GM18502 (cell line): ENCODE measurements around the gene PEX11G.
"Not testable (repeated sequence)": the region's sequence is repeated elsewhere in the genome, so short reads cannot be mapped to it uniquely, and the experiment has no call there.

Experiments used
- ATAC-seq: cut with Tn5 transposase; IDR thresholded peaks from one replicate; pipeline ENCODE4 v1.9.1; 2021; ENCODE audit warnings: mild to moderate bottlenecking; ENCODE audit not compliant: unreplicated experiment, poor library complexity

Gene PEX11G

DNA sequence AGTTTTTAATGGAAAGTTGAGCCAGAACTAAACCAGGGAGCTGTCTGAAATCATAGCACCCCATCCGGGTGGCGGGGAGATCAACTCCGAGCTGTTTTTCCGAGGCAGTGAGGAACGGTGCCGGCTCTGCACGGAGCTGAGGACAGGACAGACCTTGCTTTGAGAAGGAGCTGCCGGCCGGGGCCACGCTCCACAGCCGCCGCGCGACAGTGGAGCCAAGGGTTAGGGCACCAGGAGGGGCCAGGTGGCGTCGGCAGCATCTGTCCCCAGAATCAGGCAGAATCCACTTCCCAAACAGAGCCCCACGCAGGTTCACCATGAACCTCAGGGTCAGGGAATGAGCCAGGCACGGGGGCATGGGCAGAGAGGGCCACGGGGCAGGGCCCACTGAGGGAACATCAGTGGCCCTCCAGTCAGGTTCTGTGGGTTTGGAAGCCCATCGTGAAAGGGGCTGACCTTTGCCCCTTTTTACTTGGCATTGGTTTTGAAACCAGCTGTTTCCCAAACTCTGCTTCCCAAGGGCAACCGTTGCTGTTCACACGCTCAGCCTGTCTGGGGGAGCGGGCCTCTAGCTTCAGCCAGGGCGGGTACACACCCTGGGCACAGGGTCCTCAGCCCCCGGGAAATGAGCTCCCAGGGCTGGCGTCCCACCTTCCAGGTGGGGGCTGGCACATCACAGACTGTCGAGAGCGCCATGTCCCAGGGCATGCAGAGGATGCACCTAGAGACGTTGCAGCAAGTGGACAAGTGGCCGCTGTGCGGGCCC lies 18.1 kb downstream of the PEX11G start:
- no peak for ATAC-seq

DNA sequence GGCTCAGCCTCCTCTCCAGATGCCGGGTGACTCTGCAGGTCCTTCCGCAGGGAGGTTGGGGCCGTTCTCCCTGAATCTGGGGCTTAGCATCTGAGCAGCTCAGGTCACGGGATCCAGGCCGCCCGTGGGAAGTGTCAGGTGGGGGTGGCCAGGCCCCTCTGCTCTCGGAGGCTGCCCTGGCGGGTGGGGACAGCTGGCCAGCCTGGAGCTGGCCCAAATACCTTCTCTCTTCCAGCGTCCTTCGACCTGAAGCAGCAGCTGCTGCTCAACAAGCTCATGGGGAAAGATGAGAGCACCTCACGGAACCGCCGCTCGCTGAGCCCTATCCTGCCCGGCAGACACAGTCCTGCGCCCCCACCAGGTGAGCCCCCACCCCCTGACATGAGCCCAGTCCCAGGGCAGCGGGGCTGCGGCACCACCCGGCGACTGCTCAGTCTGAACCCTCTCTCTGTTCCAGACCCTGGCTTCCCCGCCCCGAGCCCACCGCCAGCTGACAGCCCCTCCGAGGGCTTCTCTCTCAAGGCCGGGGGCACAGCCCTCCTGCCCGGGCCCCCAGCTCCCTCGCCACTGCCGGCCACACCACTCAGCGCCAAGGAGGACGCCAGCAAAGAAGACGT lies 19.1 kb downstream of the PEX11G start:
- ATAC-seq, result no peak

DNA sequence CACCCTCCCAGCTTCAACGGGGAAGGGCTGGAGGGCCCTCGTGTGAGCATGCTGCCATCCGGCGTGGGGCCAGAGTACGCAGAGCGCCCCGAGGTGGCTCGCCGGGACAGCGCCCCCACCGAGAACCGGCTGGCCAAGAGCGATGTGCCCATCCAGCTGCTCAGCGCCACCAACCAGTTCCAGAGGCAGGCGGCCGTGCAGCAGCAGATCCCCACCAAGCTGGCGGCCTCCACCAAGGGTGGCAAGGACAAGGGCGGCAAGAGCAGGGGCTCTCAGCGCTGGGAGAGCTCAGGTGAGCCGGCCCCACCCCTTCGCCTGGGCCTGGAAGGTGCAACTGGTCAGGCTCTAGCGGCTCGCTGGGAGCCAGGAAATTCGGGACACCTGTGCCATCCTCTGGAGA lies 20.0 kb downstream of the PEX11G start:
- ATAC-seq, result no peak

DNA sequence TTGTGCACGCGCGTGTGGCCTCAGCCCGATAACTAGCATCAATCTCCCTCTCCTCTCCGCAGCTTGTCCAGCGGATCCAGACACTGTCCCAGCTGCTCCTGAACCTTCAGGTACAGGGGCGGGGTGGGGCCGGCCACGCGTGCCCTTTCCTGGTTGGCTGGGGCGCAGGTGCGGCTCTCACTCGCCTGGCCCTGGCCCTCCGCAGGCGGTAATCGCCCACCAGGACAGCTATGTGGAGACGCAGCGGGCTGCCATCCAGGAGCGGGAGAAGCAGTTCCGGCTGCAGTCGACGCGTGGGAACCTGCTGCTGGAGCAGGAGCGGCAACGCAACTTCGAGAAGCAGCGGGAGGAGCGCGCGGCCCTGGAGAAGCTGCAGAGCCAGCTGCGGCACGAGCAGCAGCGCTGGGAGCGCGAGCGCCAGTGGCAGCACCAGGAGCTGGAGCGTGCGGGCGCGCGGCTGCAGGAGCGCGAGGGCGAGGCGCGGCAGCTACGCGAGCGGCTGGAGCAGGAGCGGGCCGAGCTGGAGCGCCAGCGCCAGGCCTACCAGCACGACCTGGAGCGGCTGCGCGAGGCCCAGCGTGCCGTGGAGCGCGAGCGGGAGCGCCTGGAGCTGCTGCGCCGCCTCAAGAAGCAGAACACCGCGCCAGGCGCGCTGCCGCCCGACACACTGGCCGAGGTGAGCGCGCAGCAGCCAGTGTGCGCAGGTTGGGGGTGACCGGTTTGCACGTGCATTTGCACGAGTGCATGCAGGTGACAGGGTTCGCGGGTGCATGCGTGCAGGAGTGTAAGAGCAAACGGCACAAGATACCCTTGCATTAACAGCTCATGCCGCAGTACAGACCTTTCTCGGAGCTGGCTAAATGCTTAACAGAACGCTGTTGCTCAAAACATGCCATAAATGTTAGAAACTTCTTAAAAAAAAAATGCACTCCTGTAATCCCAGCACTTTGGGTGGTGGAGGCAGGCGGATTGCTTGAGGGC lies 21.5 kb downstream of the PEX11G start:
- no peak for ATAC-seq

DNA sequence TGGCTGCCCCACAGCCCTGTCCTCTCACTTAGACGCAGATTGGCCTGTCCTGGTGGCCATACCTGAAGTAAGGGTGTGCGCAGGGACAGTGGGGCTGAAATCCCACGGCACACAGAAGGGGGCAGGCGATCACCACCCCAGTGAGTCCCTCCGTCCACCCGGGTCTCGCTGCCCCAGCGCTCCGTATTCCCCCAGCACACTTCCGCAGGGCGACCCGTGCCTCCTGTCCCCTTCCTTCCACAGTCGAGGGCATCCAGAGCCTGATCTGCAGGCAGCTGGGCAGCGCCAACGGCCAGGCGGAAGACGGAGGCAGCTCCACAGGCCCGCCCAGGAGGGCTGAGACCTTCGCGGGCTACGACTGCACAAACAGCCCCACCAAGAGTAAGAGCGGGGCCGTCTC lies 25.3 kb downstream of the PEX11G start:
- no peak for ATAC-seq

DNA sequence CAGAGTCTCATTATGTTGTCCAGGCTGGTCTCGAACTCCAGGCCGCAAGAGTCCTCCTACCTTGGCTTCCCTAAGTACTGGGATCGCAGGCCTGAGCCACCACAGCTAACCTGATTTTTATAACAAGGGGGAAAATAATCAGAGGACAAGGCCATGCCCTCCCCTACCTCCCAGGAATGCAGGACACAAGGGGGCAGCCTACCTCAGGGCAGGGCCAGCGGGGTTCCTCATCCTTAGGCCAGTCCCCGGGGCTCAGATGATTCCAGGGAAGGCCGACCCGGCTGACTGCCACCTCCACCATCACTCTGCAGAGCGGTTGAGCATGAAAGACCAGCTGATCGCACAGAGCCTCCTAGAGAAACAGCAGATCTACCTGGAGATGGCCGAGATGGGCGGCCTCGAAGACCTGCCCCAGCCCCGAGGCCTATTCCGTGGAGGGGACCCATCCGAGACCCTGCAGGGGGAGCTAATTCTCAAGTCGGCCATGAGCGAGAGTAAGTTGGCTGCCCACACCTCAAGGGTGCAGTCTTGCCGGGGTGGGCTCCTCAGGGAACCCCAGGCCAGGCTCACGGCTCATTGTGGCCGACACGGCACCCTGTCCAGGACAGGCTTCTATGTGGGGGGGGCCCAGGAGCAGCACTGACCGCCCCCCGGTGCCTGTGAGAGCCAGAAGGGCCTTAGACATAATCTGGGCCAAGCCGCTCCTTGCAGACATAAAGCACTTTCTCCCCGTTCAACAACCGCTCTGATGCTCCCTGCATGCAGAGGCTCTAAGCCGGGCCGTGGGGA lies 26.8 kb downstream of the PEX11G start:
- no peak for ATAC-seq

DNA sequence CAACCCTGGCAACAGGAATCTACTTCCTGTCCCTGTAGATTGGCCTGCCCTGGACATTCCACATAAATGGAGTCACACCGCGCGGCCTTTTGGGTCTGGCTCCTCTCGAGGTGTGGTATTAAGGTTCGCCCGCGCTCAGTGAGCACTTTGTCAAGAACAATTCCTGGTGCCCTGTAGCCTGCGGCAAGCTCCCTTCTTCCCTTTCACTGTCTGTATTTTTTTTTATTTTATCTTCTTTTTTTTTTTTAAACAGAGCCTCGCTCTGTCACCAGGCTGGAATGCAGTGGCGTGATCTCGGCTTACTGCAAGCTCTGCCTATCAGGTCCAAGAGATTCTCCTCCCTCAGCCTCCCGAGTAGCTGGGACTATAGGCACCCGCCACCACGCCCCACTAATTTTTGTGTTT lies 28.3 kb downstream of the PEX11G start:
- ATAC-seq, result no peak

DNA sequence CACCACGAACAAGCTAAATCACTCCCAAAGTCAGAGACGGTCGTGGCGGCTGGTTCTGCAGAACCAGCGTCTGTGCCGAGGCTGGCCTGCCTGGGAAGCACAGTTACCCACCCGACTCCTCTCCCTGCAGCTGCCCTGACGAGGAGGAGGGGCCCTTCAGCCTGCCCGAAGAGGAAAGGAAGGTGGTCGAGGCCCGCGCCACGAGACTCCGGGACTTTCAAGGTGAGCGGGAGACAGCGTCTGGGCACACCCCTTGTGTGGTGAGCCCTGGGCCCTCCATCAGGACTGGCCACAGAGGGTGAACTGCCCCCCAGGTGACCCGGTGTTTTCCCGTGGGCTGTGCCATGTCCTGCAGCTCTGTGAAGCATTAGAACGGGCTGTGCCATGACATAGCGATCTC lies 29.1 kb downstream of the PEX11G start:
- ATAC-seq, result no peak

DNA sequence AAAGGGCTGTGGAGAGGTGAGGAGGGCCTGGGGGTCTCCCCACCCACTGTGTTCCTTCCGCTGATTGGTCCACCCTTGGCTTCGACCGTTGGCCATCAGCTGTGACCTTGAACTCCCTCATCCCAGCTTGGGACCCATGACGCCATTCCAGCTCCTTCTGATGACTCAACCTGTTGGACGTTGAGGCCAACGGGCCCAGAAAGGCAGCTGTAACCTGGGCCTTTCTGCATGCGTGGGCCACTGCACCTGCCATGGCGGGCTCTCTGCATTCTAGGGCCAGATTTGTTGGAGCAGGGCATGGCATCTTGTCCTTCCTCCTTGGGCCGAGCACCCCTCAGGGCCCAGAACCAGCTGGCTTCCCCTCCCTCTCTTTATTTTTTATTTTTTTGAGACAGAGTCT lies 30.2 kb downstream of the PEX11G start:
- ATAC-seq, result no peak

DNA sequence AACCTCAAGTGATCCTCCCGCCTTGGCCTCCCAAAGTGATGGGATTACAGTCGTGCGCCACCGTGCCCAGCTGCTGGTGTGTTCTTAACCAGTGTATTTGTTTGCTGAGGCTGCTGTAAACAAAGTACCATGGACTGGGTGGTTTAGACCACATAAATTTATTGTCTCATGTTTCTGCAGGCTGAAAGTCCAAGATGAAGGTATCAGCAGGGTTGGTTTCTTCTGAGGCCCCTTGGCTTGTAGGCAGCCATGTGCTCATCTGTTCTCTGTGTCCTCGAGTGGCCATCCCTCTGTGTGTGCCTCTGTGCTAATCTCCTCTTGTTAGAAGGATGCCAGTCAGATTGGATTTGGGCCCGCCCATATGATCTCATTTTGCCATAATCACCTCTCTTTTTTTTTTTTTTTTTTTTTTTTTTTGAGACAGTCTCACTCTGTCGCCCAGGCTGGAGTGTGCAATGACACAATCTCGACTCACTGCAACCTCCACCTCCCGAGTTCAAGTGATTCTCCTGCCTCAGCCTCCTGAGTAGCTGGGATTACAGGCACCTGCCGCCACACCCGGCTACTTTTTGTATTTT lies 31.8 kb downstream of the PEX11G start:
- ATAC-seq, result no peak

DNA sequence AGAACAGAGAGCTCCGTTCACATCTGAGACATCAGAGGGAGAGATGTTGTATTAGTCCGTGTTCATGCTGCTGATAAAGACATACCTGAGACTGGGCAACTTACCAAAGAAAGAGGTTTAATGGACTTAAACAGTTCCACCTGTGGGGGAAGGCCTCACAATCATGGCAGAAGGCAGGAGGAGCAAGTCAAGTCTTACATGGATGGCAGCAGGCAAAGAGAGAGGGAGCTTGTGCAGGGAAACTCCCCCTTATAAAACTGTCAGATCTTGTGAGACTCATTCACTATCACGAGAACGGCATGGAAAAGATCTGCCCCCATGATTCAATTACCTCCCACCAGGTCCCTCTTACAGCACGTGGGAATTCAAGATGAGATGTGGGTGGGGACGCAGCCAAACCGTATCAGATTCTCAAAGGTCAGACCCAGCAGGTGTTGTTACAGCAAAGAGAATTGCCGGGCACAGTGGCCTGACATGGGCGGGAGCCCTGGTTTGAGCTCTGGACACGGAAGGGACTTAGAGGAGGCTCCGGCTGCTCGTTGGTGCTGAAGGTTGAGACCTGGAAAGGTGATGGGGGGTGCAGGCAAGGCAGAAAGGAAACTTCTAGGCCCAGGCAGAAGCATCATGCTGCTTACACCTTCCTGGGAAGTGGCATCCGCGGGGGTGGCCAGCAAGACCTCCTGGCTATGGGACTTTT lies 33.1 kb downstream of the PEX11G start:
- ATAC-seq, result no peak

DNA sequence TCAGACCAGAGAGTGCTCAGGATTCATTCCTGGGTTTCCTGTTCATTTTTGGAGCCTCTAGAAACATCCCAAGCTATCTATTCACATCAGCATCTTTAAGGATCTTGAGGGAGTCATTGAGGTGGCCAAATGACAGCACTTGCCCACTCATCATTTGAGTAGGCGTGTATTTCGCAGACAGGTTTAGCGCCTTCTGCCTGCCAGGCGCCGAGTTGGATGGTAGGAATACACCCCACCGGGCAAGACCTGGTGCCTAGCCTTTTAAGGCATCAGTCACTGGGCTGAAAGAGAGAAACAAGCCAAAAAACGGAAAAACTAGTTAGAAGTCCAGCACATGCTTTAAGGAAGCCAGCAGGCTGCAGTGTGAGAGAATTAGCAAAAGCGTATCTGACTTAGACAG lies 33.8 kb downstream of the PEX11G start:
- ATAC-seq, result no peak

DNA sequence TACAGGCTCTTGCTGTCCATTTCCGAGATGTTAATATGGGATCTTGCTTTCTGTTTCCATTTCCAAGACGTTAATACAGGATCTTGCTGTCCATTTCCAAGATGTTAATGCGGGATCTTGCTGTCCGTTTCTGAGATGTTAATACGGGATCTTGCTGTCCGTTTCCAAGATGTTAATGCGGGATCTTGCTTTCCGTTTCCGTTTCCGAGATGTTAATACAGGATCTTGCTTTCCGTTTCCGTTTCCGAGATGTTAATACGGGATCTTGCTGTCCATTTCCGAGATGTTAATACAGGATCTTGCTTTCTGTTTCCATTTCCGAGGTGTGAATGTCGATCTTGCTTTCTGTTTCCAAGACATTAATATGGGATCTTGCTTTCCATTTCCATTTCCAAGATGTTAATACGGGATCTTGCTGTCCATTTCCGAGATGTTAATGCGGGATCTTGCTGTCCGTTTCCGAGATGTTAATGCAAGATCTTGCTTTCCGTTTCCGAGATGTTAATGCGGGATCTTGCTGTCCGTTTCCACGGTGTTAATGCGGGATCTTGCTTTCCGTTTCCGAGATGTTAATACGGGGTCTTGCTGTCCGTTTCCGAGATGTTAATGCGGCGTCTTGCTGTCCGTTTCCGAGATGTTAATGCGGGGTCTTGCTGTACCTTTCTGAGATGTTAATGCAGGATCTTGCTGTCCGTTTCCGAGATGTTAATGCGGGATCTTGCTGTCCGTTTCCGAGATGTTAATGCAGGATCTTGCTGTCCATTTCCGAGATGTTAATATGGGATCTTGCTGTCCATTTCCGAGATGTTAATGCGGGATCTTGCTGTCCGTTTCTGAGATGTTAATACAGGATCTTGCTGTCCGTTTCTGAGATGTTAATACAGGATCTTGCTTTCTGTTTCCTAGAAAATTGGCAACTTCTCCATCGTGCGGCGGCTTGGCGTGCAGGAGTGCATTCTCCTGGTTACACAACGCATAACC lies 38.3 kb downstream of the PEX11G start:
- ATAC-seq, result no peak

DNA sequence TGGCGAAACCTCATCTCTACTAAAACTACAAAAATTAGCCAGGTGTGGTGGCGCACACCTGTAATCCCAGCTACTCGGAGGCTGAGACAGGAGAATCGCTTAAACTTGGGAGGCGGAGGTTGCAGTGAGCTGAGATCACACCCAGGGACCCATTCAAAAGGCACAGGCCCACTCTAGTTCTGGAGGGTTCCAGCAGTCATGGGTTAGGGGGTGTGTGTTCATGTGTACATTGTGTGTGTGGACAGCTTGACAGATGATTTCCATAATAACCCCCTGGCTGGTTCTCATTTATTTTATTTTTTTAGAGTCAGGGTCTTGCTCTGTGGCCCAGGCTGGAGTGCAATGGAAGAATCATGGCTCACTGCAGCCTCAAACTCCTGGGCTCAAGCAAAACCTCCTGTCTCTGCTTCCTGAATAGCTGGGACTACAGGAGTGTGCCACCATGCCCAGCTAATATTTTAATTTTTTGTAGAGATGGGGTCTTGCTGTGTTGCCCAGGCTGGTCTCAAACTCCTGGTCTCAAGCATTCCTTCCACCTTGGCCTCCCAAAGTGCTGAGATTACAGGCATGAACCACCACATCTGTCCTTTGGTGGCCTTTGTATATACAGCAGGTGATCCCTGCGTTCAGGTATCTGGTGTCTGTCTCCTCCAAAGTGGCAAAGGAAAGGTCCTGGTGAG lies 39.3 kb downstream of the PEX11G start:
- ATAC-seq, result not testable (repeated sequence)

DNA sequence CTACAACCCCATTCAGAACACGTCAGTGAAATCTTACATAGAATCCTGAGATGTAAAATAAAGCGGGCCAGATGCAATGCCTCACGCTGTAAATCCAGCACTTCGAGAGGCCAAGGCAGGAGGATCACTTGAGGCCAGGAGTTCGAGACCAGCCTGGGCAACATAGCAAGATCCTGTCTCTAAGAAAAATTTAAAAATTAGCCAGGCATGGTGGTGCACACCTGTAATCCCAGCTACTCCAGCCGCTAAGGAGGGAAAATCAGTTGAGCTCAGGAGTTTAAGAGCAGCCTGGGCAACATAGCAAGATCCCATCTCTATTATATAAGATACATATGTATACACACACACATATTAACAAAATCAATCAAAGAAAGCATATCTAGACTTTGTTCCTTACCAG lies 41.2 kb downstream of the PEX11G start:
- ATAC-seq, result no peak

DNA sequence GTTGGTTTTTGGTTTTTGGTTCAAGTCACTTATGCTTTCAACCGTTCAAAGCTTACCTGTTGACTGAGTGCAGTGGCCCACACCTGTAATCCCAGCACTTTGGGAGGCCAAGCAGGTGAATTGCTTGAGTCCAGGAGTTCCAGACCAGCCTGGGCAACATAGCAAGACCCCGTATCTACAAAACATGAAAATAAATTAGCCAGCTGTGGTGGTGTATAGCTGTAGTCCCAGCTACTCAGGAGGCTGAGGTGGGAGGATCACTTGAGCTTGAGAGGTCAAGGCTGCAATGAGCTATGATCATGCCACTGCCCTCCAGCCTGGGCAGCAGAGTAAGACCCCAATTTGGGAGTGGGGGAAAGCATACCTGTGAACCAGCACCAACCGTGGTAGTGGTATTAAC lies 43.7 kb downstream of the PEX11G start:
- ATAC-seq, result no peak

DNA sequence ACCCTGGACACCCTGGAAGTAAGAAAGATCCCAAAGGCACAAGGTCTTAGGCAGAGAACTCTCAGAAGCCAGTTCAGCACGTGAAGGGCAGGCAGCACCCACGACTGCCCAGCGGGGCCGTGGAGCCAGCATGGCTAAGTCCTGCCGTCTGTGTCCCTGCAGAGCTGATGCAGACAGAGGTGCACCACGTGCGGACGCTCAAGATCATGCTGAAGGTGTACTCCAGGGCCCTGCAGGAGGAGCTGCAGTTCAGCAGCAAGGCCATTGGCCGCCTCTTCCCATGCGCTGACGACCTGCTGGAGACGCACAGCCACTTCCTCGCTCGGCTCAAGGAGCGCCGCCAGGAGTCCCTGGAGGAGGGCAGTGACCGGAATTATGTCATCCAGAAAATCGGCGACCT lies 44.8 kb downstream of the PEX11G start:
- no peak for ATAC-seq

DNA sequence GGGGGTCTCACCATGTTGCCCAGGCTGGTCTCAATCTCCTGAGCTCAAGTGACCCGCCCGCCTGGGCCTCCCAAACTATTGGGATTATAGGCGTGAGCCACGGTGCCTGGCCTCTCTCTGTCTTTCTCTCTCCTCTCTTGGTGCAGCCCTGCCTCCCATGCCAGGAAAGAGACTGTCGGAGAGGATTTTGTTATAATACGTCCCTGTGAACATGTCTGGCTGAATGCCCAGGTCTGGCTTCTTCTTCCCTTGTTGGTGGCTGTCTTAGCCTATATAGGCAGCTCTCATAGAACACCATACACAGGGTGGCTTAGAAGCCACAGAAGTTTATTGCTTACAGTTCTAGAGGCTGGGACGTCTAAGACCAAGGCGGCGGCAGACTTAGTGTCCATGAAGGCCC lies 46.4 kb downstream of the PEX11G start:
- ATAC-seq, result no peak
